SK-N-SH (cell line): ENCODE results near the gene PCBP4. TPM values are rescaled to one million over a fixed set of nuclear protein-coding genes. Genes with fewer than 3 reads are reported as not detected.
A peak's percentile ranks its signal among the peaks of the same experiment; 100 is the strongest.

Experiments used
- CTCF ChIA-PET: fragments of 300-600, 350-600 bp; formaldehyde crosslinking; extraction: SDS; loops from one replicate; lab custom pipeline; 2021; lab: Yijun Ruan, JAX
- POLR2A ChIA-PET: fragments of 350-600 bp; sonication (Branson Sonifier 250); formaldehyde crosslinking; extraction: SDS; loops from one replicate; lab custom pipeline; 2020; ENCODE audit warnings: antibody characterized with exemption, inconsistent platforms; lab: Yijun Ruan, JAX
- DNase-seq: peaks from one replicate; pipeline ENCODE4 v3.0.0; 2012
- H2AFZ ChIP-seq: fragments of 200-600 bp; sonication (generic); 2 replicates; pipeline ENCODE4 v1.8.1; 2016; ENCODE audit warnings: antibody characterized with exemption, mild to moderate bottlenecking, low read depth
- H3F3A ChIP-seq: fragments of 200-600 bp; sonication (generic); replicated peaks from 2 replicates; pipeline ENCODE3; 2016; ENCODE audit warnings: antibody characterized with exemption, mild to moderate bottlenecking; ENCODE audit not compliant: insufficient read depth
- H3K27ac ChIP-seq, 2 experiments: fragments of 200-500 bp in 1 of 2; fragments of 200-600 bp in 1 of 2; sonication (Bioruptor generic) in 1 of 2; sonication (generic), shearing (Covaris generic) in 1 of 2; 2 replicates each; pipeline versions ENCODE4 v1.5.1 to v1.6.1; 2014 to 2016; ENCODE audit warnings: low read depth in 2 of 2, inconsistent platforms in 1 of 2, low read length in 1 of 2, mild to moderate bottlenecking in 1 of 2, mixed read lengths in 1 of 2
- H3K27me3 ChIP-seq: fragments of 200-600 bp; sonication (generic), shearing (Covaris generic); 2 replicates; pipeline ENCODE4 v1.6.1; 2016; ENCODE audit warnings: mixed run types; ENCODE audit not compliant: insufficient read depth
- H3K36me3 ChIP-seq, 2 experiments: fragments of 200-500 bp in 1 of 2; fragments of 200-600 bp in 1 of 2; sonication (Bioruptor generic) in 1 of 2; sonication (generic) in 1 of 2; replicated peaks in 1 of 2; 2 replicates each; pipeline versions ENCODE3 to v1.5.1; 2014 to 2016; ENCODE audit warnings: low read length in 1 of 2, mild to moderate bottlenecking in 1 of 2; ENCODE audit not compliant: insufficient read depth in 2 of 2, control insufficient read depth in 1 of 2
- H3K4me1 ChIP-seq, 2 experiments: fragments of 200-500 bp in 1 of 2; fragments of 200-600 bp in 1 of 2; sonication (Bioruptor generic) in 1 of 2; sonication (generic), shearing (Covaris generic) in 1 of 2; 2 replicates each; pipeline versions ENCODE4 v1.5.1 to v1.6.1; 2014 to 2016; ENCODE audit warnings: low read depth in 1 of 2, low read length in 1 of 2, mixed run types in 1 of 2; ENCODE audit not compliant: insufficient read depth in 2 of 2, control insufficient read depth in 1 of 2
- H3K4me2 ChIP-seq: fragments of 200-600 bp; sonication (generic), shearing (Covaris generic); 2 replicates; pipeline ENCODE4 v1.6.1; 2017; ENCODE audit warnings: mixed run types
- H3K4me3 ChIP-seq, 2 experiments: fragments of 200-500 bp in 1 of 2; fragments of 200-600 bp in 1 of 2; sonication (Bioruptor generic) in 1 of 2; sonication (generic), shearing (Covaris generic) in 1 of 2; 2 replicates each; pipeline versions ENCODE4 v1.5.1 to v1.8.1; 2014 to 2016; ENCODE audit warnings: low read depth in 2 of 2, inconsistent platforms in 1 of 2, low read length in 1 of 2, mild to moderate bottlenecking in 1 of 2, mixed read lengths in 1 of 2, moderate library complexity in 1 of 2
- H3K79me2 ChIP-seq: fragments of 200-600 bp; sonication (generic); 2 replicates; pipeline ENCODE4 v1.8.1; 2017; ENCODE audit warnings: mild to moderate bottlenecking; ENCODE audit not compliant: insufficient read depth
- H3K9ac ChIP-seq: fragments of 200-600 bp; sonication (generic); 2 replicates; pipeline ENCODE4 v1.6.1; 2017; ENCODE audit warnings: mixed run types
- H3K9me2 ChIP-seq: fragments of 200-600 bp; sonication (generic); 2 replicates; pipeline ENCODE4 v1.6.1; 2017; ENCODE audit warnings: mixed run types
- H3K9me3 ChIP-seq: fragments of 200-600 bp; sonication (generic); 2 replicates; pipeline ENCODE4 v1.6.1; 2017; ENCODE audit warnings: mixed run types, mild to moderate bottlenecking, moderate library complexity
- H4K20me1 ChIP-seq: fragments of 200-600 bp; sonication (generic); 2 replicates; pipeline ENCODE4 v1.6.1; 2017; ENCODE audit warnings: mild to moderate bottlenecking, mixed run types; ENCODE audit not compliant: insufficient read depth
- ELF1 ChIP-seq: IDR thresholded peaks from 2 replicates; pipeline ENCODE4 v1.4.0; 2012
- FOSL2 ChIP-seq: IDR thresholded peaks from 2 replicates; pipeline ENCODE4 v1.4.0; 2012; ENCODE audit warnings: low read depth, mild to moderate bottlenecking, moderate library complexity, borderline replicate concordance
- FOXJ3 ChIP-seq: sonication (generic); formaldehyde crosslinking; IDR thresholded peaks from 2 replicates; pipeline ENCODE4 v1.5.1; 2020; ENCODE audit warnings: mild to moderate bottlenecking, missing genetic modification reagents
- FOXM1 ChIP-seq: IDR thresholded peaks from 2 replicates; pipeline ENCODE4 v1.4.0; 2012; ENCODE audit warnings: low read depth, mild to moderate bottlenecking
- GABPA ChIP-seq: IDR thresholded peaks from 2 replicates; pipeline ENCODE4 v1.4.0; 2012; ENCODE audit warnings: low read depth, mild to moderate bottlenecking
- POLR2AphosphoS5 ChIP-seq: IDR thresholded peaks from 2 replicates; pipeline ENCODE4 v1.6.1; 2012; ENCODE audit warnings: low read depth, low read length
- RXRA ChIP-seq: IDR thresholded peaks from 2 replicates; pipeline ENCODE4 v1.4.0; 2012; ENCODE audit warnings: low read depth, mild to moderate bottlenecking, borderline replicate concordance
- SIN3A ChIP-seq: IDR thresholded peaks from 2 replicates; pipeline ENCODE4 v1.6.1; 2012; ENCODE audit warnings: low read depth, mild to moderate bottlenecking, low read length, moderate library complexity, borderline replicate concordance
- SMC3 ChIP-seq: IDR thresholded peaks from 2 replicates; pipeline ENCODE4 v1.6.1; 2012; ENCODE audit warnings: low read depth, low read length, improper control_type of control experiment
- ZBTB33 ChIP-seq: IDR thresholded peaks from 2 replicates; pipeline ENCODE4 v1.4.0; 2012; ENCODE audit warnings: low read depth, borderline replicate concordance
- WGBS: methylation state at CpG from one replicate; pipeline ENCODE4 v1.1.6; 2017; ENCODE audit warnings: low lambda C conversion rate; 5-methylcytosine and 5-hydroxymethylcytosine counted together
- polyA plus RNA-seq, 3 experiments: library from polyadenylated mRNA; depleted of rRNA; stranded (reverse); fragments of >200 nt; gene quantifications; 2 replicates each; pipeline ENCODE4 v1.2.3, GENCODE V29; 2012
- TF ChIP-seq, protein P1 (sequence below): IDR thresholded peaks from 2 replicates; pipeline ENCODE4 v1.6.1; 2012; ENCODE audit warnings: mild to moderate bottlenecking, low read depth, low read length, moderate library complexity
- TF ChIP-seq, protein P2 (sequence below): fragments of 200-600 bp; sonication (generic); IDR thresholded peaks from 2 replicates; pipeline ENCODE4 v1.6.1; 2017; ENCODE audit warnings: antibody characterized with exemption, mild to moderate bottlenecking, moderate library complexity

PCBP4 gene
- polyA plus RNA-seq, 1 of the 3 experiments (the other 2 are of a cell fraction) = 97.4 TPM

DNA sequence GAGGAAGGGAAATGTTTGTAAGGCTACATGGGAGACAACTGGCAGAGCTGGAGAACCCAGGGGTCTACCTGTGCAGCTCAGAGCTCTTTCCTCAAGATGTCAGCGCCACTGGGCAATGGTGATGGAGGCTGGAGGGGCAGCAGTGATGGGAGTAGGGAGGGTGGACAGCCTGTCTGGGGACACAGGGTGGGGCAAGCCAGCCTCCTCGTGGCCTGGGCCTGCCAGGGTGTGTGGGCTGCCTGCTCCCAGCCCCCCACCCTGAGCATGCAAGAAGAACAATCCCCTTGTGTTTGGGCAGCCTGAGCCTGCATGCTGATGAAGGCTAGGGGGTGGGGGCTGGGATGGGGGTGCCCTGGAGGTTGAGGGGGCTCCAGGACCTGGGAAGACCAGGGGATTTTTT lies 1.2 kb downstream of the PCBP4 start:
- DNase-seq = no peak
- no peaks in the 10 kb centered on the region for H3K27me3 ChIP-seq
- peaks cover 12% of the 10 kb centered on the region for H3F3A ChIP-seq
- H2AFZ ChIP-seq = no peak overlapping the region
- H3K4me3 ChIP-seq = peak overlapping the region; percentile 76 to 79
- 0 out of 2 replicates have a peak, but pooled peaks cover 4% of the 10 kb centered on the region for H4K20me1 ChIP-seq
- no peaks in the 10 kb centered on the region for H3K9me2 ChIP-seq
- H3K9me3 ChIP-seq = no peaks in the 10 kb centered on the region
- ChIA-PET CTCF (interaction anchor here (0.8 to 10.7 kb wide), 5 partner anchors 8 to 38 kb away, joined by 3 to 84 read pairs (median 10); partner anchors contain the start of genes ABHD14A, ABHD14B, PARP3 and RRP9), POLR2A (interaction anchor here (1.5 kb wide), 1 partner anchor 13 kb away, joined by 4 read pairs; no protein-coding TSS in a partner anchor)
- H3K4me1 ChIP-seq = peaks cover 4 to 61% of the 10 kb centered on the region in 2 experiments; a peak in 2 of 4 replicates
- peak overlapping the region; percentile 99 for H3K4me2 ChIP-seq
- H3K9ac ChIP-seq = 0 out of 2 replicates have a peak overlapping the region, but pooled peaks have one; percentile 79
- peak overlapping the region in 1 of 2 experiments; percentile 74; a peak in 1 of 4 replicates for H3K27ac ChIP-seq
- 93% methylated on average over 2 of the region's 2 CpGs for WGBS
- peaks cover 39% of the 10 kb centered on the region for H3K79me2 ChIP-seq
- H3K36me3 ChIP-seq = peaks cover 0 to 5% of the 10 kb centered on the region in 2 experiments
- TF ChIP-seq ZBTB33 (no peak), SIN3A (no peak), ELF1 (no peak), POLR2AphosphoS5 (no peak), FOXM1 (no peak)

DNA sequence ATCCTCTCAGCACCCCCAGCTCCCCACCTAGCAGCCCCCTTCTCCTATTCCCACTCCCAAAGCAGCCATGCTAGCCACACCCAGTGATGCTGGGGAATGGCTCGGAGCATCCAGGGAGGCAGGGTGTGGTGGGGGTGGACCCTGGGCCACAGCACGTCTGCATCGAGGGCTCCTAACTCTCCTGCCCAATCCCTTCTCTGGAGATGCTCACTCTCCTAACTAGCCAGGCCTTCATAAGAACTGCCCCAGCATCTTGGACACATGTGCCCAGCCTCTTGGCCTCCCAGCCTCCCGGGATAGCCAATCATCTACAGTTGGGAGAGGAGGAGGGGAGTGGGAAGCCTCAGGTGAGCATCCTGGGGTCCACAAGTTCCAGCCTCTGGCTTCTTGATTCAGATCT lies 2.7 kb downstream of the PCBP4 start:
- H3K27ac ChIP-seq = no peak overlapping the region; a peak in 1 of 4 replicates
- no peak overlapping the region for H3K4me3 ChIP-seq
- peaks cover 9% of the 10 kb centered on the region for H3F3A ChIP-seq
- DNase-seq = no peak
- 75% methylated on average over 3 of the region's 4 CpGs for WGBS
- H3K9me2 ChIP-seq = no peaks in the 10 kb centered on the region
- no peaks in the 10 kb centered on the region for H3K27me3 ChIP-seq
- peaks cover 39% of the 10 kb centered on the region for H3K79me2 ChIP-seq
- H4K20me1 ChIP-seq = 0 out of 2 replicates have a peak, but pooled peaks cover 4% of the 10 kb centered on the region
- ChIA-PET CTCF (interaction anchor here (0.8 to 10.7 kb wide), 4 partner anchors 9 to 22 kb away, joined by 4 to 84 read pairs (median 6); partner anchors contain the start of genes ABHD14A, ABHD14B, ACY1 and PARP3), POLR2A (interaction anchor here (1.2 to 1.8 kb wide), 3 partner anchors 9 to 22 kb away, joined by 3 to 11 read pairs (median 4); partner anchors contain the start of genes ABHD14B and PARP3)
- no peak overlapping the region for H3K9ac ChIP-seq
- peaks cover 4 to 46% of the 10 kb centered on the region in 2 experiments; a peak in 2 of 4 replicates for H3K4me1 ChIP-seq
- no peak overlapping the region for H2AFZ ChIP-seq
- peak overlapping the region; percentile 99; the same call in 1 of the 2 replicates for H3K4me2 ChIP-seq
- H3K36me3 ChIP-seq = peaks cover 0 to 19% of the 10 kb centered on the region in 2 experiments
- no peak for TF ChIP-seq SMC3
- no peak for TF ChIP-seq SIN3A
- no peak for TF ChIP-seq ELF1
- no peak for TF ChIP-seq GABPA
- TF ChIP-seq, protein P1, sequence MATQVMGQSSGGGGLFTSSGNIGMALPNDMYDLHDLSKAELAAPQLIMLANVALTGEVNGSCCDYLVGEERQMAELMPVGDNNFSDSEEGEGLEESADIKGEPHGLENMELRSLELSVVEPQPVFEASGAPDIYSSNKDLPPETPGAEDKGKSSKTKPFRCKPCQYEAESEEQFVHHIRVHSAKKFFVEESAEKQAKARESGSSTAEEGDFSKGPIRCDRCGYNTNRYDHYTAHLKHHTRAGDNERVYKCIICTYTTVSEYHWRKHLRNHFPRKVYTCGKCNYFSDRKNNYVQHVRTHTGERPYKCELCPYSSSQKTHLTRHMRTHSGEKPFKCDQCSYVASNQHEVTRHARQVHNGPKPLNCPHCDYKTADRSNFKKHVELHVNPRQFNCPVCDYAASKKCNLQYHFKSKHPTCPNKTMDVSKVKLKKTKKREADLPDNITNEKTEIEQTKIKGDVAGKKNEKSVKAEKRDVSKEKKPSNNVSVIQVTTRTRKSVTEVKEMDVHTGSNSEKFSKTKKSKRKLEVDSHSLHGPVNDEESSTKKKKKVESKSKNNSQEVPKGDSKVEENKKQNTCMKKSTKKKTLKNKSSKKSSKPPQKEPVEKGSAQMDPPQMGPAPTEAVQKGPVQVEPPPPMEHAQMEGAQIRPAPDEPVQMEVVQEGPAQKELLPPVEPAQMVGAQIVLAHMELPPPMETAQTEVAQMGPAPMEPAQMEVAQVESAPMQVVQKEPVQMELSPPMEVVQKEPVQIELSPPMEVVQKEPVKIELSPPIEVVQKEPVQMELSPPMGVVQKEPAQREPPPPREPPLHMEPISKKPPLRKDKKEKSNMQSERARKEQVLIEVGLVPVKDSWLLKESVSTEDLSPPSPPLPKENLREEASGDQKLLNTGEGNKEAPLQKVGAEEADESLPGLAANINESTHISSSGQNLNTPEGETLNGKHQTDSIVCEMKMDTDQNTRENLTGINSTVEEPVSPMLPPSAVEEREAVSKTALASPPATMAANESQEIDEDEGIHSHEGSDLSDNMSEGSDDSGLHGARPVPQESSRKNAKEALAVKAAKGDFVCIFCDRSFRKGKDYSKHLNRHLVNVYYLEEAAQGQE = no peak
- TF ChIP-seq, protein P2, sequence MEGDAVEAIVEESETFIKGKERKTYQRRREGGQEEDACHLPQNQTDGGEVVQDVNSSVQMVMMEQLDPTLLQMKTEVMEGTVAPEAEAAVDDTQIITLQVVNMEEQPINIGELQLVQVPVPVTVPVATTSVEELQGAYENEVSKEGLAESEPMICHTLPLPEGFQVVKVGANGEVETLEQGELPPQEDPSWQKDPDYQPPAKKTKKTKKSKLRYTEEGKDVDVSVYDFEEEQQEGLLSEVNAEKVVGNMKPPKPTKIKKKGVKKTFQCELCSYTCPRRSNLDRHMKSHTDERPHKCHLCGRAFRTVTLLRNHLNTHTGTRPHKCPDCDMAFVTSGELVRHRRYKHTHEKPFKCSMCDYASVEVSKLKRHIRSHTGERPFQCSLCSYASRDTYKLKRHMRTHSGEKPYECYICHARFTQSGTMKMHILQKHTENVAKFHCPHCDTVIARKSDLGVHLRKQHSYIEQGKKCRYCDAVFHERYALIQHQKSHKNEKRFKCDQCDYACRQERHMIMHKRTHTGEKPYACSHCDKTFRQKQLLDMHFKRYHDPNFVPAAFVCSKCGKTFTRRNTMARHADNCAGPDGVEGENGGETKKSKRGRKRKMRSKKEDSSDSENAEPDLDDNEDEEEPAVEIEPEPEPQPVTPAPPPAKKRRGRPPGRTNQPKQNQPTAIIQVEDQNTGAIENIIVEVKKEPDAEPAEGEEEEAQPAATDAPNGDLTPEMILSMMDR = no peak
- TF ChIP-seq FOXJ3 (CRISPR knock-in tag) = no peak
- no peak for TF ChIP-seq RXRA
- TF ChIP-seq FOSL2 = no peak
- no peaks in the 10 kb centered on the region for H3K9me3 ChIP-seq
